Mucosa of descending colon (tissue), 3 donors: Measurements from ENCODE around the gene ERICH3. TPM values are rescaled to one million over a fixed set of nuclear protein-coding genes. Genes with fewer than 3 reads are reported as not detected.

Source experiments
- ATAC-seq: fragments of 200-7000 bp; cut with Tn5 transposase; one replicate; pipeline ENCODE4 v1.9.1; 2020; ENCODE audit warnings: mild to moderate bottlenecking, moderate library complexity
- DNase-seq, 3 donors: peaks; one replicate each; pipeline ENCODE4 v3.0.0-alpha.2; 2020
- H3K36me3 ChIP-seq: fragments of 200-600 bp; one replicate; pipeline ENCODE4 v1.8.0; 2021; ENCODE audit warnings: low read depth, mild to moderate bottlenecking
- H3K4me1 ChIP-seq: fragments of 200-600 bp; one replicate; pipeline ENCODE4 v1.8.0; 2021; ENCODE audit warnings: low read depth, mild to moderate bottlenecking
- H3K4me3 ChIP-seq: fragments of 200-600 bp; one replicate; pipeline ENCODE4 v1.8.0; 2021; ENCODE audit warnings: mild to moderate bottlenecking
- H3K9me3 ChIP-seq: fragments of 200-600 bp; one replicate; pipeline ENCODE4 v1.8.0; 2021; ENCODE audit warnings: mild to moderate bottlenecking
- intact Hi-C, 2 donors: fragments of 100-400 bp; cut with DNase I in 1 of 2; cut with micrococcal nuclease in 1 of 2; formaldehyde crosslinking; loops; one replicate each; pipeline versions ENCODE4 v1.11.0 to v1.11.1; 2022; cut with DNase I, micrococcal nuclease
- total RNA-seq, 3 donors: library from RNA; stranded (reverse); fragmentation: NEBNext Ultra II Directional in 2 of 3; extraction: Animal tissue kit (Norgen Biotek cat#: 25700) in 2 of 3; gene quantifications; one replicate each; pipeline versions ENCODE4 v1.2.1 to v1.2.4, GENCODE V29; 2021 to 2023
- TF ChIP-seq, protein P1 (sequence below): fragments of 200-600 bp; IDR thresholded peaks from one replicate; pipeline ENCODE4 v1.8.0; 2022; ENCODE audit warnings: antibody characterized with exemption, mild to moderate bottlenecking
- donor health status: DM: no; HTN: no; CAD: no; lungs with moderate emphysema.
- donor health status: DM: no; HTN: no; CAD: no.
- donor health status: DM: no; HTN: yes; CAD: no.

ERICH3 gene
- total RNA-seq, 3 donors from 2014 or later: 0.06 to 0.51 (median 0.14) TPM

- Histone ChIP-seq H3K9me3 (no peaks in the 10 kb centered on the region), H3K4me3 (no peak overlapping the region), H3K36me3 (no peaks in the 10 kb centered on the region), H3K4me1 (no peaks in the 10 kb centered on the region)
- no peak for ATAC-seq
- TF ChIP-seq, protein P1, sequence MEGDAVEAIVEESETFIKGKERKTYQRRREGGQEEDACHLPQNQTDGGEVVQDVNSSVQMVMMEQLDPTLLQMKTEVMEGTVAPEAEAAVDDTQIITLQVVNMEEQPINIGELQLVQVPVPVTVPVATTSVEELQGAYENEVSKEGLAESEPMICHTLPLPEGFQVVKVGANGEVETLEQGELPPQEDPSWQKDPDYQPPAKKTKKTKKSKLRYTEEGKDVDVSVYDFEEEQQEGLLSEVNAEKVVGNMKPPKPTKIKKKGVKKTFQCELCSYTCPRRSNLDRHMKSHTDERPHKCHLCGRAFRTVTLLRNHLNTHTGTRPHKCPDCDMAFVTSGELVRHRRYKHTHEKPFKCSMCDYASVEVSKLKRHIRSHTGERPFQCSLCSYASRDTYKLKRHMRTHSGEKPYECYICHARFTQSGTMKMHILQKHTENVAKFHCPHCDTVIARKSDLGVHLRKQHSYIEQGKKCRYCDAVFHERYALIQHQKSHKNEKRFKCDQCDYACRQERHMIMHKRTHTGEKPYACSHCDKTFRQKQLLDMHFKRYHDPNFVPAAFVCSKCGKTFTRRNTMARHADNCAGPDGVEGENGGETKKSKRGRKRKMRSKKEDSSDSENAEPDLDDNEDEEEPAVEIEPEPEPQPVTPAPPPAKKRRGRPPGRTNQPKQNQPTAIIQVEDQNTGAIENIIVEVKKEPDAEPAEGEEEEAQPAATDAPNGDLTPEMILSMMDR: no peak
- no peak for DNase-seq
- intact Hi-C loops: no loop called here
Measured at GRCh38 chr1:74650561-74650960, 23.0 kb downstream of the ERICH3 start.

DNA sequence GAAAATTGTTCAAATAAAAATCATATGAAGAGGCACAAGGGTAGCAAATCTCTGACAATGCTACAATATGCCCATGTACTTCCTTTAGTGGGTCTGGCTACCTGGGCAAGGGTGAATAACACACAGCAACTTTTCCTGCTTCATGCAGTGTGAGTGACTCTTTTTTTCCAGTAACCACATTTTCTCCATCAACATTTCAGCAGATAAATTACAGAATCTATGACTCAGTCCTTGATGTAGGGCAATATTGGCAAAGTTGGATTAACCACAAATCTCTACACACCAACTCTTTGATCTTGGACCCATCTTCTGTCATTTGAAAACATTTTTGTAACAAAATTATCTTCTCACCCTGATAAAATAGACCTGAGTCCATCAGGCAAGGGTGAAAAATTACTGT, 31.7 kb downstream of the ERICH3 start:
- intact Hi-C loops: no loop called here
- Histone ChIP-seq H3K4me1 (no peaks in the 10 kb centered on the region), H3K4me3 (no peak overlapping the region), H3K9me3 (no peaks in the 10 kb centered on the region), H3K36me3 (no peaks in the 10 kb centered on the region)
- TF ChIP-seq, protein P1: no peak
- no peak for DNase-seq
- ATAC-seq: no peak

GRCh38 chr1:74641161-74641560, 32.4 kb downstream of the ERICH3 start:
- TF ChIP-seq, protein P1: no peak
- Histone ChIP-seq H3K4me3 (no peak overlapping the region), H3K4me1 (no peaks in the 10 kb centered on the region), H3K9me3 (no peaks in the 10 kb centered on the region), H3K36me3 (no peaks in the 10 kb centered on the region)
- ATAC-seq (no peak), DNase-seq (no peak)
- intact Hi-C loops: no loop called here

DNA sequence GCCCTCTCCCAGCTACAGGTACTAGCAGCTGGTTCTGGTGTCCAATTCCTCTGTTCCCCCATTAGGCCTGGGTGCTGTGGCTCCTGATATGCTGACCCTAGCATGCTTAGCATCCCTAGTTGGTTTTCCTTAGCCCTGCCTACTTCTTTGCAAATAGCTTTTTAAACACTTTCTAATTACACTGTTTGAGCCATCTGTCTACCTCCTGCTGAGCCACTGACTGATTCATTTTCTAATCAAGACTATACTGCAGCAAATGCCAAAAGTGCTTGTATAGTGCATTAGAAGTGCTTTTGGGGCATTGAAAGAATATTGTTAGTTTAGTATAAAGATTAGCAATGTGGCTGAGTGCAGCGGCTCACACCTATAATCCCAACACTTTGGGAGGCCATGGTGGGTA, 36.3 kb downstream of the ERICH3 start:
- no peak for DNase-seq
- TF ChIP-seq, protein P1: no peak
- H3K4me1 ChIP-seq: no peaks in the 10 kb centered on the region
- no peak for ATAC-seq
- no peak overlapping the region for H3K4me3 ChIP-seq
- intact Hi-C loops: no loop called here
- H3K9me3 ChIP-seq: no peaks in the 10 kb centered on the region
- no peaks in the 10 kb centered on the region for H3K36me3 ChIP-seq

DNA sequence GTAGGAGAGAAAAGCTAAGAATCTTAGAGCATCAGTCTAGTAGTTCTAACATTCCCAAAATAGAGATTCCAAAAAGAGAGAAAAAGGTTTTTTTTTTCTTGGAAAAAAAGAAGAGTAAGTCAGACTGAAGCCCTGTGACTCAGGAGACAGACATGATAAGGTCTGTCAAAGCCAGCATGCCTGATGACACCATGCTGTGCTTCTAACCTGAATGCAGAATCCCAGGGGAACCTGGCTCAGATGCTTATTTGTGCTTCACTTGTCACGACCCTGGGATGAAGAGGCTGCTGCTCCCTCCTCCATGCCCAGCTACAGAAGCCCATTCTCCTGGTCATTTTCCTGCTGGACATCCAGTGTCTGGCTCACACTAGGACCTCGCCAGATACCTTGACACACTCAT, 44.3 kb downstream of the ERICH3 start:
- DNase-seq: no peak
- no peak for ATAC-seq
- TF ChIP-seq, protein P1: no peak
- Histone ChIP-seq H3K4me3 (no peak overlapping the region), H3K36me3 (no peaks in the 10 kb centered on the region), H3K4me1 (no peaks in the 10 kb centered on the region), H3K9me3 (no peaks in the 10 kb centered on the region)
- intact Hi-C loops: no loop called here

DNA sequence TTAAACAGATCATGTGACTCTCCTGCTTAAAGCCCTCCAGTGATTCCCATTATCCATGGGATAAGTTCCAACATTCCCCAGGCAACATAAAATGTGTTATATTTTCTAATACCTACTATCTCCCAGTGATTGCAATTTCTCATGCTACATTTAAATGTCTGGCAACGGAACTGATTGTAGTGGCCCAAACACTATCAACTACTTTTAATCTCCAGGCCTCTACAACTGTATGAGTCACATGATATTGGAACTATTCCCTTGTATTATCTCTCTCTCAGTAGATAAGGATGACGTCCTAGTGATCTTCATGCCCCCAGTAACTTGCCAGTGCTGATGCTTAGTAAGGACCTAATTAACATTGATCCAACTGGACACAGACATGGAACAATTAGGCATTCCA, 49.9 kb downstream of the ERICH3 start:
- intact Hi-C loops: no loop called here
- ATAC-seq (no peak), DNase-seq (no peak)
- Histone ChIP-seq H3K4me3 (no peak overlapping the region), H3K4me1 (no peaks in the 10 kb centered on the region), H3K9me3 (no peaks in the 10 kb centered on the region), H3K36me3 (no peaks in the 10 kb centered on the region)
- TF ChIP-seq, protein P1: no peak
